Measurements from ENCODE around the gene CTDSPL.
"Not testable (repeated sequence)": the region's sequence is repeated elsewhere in the genome, so short reads cannot be mapped to it uniquely, and the experiment has no call there.

CTDSPL gene

DNA sequence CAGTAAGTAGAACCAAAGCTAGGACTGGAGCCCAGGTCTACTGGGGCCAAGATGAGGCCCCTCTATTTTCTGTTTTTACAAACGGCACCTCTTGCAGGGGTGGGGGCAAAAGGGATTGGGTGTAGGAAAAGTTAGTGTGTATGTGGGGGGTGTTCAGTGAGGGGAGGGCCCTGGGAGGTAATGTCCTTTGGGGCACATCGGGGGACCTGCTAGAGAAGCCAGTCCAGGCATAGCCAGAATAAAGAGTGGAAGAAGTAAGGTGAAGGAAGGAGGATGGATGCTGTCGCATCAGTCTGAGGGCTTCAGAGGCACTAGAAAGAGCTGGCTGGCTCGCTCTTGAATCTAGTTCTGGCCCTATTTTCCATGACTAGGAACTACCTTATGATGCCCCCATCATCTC is 165.2 kb downstream of the CTDSPL start:
- DNase-seq: no peak

DNA sequence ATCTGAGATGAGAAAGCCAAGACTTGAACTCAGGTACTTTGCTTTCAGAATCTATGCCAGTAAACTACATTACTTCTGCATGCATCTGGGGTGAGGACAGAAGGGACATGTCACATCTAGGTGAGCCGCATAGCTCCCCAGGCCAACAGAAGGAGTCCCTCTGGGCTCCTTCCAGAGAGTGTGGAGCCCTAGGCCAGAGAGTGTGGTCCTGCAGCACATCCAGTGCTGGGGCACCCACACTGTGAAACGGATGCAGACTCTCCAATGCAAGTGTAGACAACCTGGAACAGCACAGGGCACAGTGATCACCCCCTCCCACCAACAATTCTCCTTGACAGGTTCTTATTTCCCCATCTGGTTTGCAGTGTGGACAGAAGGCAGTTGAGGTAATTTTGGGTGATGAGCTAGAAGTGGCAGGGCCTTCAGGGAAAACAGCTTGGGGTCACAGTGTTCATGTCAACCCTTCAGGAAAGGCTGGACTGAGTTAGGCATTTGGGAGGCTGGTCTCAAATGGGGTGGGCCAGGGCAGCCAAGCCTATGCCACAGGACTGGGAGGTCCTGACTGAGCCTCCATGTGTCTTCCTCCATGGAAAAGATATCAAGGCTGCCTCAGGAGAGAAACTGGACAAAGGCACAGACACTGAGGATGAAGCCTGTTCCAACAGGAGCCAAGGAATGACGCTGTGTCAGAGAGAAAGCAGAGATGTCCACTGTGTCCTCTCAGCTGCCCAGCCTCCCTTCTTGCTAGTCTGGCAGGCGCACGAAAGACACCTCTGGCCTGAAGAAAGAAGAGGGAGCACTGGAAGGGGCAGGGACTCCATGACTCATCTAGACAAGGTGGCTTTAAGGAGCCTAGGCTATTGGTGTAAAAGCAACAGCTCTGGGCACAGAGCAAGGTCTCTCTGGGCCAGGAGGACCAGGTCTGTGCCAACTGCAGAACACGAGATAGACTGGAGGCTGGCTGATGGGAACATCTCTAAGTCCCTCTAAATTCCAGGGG is 166.1 kb downstream of the CTDSPL start:
- no peak for DNase-seq

DNA sequence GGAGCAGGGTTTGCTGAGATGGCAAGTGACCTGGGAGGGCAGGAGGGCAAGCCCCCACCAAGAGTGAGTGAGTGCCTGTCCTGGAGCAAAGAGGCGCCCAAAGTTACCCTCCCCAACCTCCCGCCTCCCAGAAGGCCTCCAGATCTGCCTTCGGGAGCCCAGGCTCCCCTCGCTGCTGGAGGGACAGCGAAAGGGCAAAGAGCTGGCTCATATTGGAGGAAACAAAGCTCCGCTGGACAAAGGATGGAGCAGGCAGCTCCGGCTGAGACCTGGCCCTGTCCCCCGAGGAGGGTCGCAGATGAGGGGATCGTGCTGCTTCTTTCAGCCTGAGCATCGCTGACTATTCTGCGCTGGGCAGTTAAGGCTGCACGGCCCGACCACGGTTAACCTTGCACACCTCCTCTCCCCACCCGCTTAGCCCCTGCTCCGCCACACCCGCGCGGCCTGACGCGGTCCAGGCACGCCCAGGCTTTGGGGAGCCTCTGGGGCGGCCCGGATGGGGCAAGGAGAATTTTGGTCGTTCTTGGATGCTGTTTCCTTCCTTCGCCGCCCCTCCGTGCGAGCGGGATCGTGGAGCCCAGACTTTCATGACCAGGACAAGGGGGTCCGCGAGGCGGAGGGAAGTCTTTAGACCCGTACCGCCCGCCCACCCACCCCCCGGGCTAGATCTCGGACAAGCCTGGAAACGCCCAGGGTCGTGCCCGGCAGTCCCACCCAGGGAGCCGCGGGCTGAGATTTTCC is 167.1 kb downstream of the CTDSPL start:
- DNase-seq: no peak

DNA sequence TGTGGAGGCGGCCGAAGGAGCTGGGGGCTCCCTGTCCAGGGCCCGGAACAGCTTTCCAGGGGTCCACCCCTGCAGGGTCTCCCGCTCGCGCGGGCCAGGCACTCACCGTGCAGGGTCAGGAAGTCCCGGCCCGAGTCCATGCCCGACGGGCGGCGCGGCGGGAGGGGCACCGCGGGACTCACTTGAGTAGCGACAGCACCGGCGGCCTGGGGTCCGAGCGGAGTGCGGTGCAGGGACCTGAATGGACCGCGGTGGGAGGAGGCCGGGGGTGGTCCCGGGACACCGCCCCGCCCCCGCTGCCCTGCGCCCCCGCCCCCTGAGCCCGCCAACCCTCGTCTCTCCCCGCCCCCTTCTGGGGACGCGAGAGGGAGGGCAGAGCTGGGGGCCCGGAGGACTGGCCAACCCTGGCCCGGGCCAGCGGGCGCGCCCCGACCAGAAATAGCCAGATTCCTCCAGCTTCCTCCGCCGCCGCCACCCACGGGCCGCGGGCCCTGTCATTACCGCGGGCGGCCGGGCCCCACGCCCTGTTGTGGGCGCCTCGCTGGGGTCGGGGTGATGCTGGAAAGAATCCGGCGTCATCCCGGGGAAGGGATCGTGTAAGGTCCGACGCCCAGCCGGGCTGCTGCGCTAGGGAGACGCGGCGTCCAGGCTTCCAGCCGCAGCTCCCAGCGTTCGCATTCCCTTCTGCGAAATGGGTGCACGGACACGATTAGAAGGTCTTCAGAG is 167.9 kb downstream of the CTDSPL start, which contains the start of gene PLCD1:
TSS of gene PLCD1 (minus strand) at position 243 of the 726 bp plus-strand sequence. CDS start at position 140, 103 bp downstream.
- peak; percentile 57 for DNase-seq

DNA sequence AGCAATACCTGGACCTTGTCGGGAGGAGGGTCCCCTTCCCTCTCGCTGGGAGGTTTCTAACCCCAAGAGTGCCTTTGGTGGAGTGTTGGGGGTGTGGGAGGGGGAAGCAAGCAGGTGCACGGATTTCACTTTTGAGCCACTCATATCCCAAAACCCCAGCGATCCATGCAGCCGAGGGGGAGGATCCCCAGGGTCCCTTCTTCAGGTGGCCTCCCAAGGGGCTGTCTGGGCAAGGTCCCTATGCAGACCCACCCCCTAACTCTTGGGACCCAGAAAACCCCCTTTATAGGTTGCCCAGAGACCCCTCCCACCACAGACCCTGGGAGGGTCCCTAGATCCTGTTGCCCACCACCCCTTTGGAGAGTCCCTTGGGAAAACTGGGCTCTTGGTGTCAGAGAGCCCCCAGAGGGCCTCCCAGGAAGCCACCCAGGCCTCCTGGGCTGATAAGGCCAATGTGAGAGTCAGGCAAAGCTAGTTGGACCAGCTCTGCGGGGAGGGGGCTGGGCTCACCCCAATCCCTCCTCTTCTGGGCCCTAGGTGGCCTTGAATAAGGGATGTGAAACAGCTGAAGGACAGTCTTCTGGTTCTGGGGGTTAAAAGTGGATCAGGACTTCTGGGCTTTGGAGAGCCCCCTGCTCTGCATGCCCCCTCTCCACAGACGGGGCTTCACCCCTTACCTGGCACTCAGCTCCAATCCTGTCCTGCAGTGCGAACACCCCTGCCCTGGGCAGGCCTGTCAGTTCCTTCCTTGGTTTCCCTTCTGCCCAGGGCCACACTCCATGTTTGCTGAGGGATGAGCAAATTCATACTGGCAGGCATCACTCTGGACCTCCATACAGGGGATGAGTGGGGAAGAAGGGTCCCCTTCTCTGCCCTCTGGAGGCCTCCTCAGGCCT is 168.7 kb downstream of the CTDSPL start:
- DNase-seq: no peak

DNA sequence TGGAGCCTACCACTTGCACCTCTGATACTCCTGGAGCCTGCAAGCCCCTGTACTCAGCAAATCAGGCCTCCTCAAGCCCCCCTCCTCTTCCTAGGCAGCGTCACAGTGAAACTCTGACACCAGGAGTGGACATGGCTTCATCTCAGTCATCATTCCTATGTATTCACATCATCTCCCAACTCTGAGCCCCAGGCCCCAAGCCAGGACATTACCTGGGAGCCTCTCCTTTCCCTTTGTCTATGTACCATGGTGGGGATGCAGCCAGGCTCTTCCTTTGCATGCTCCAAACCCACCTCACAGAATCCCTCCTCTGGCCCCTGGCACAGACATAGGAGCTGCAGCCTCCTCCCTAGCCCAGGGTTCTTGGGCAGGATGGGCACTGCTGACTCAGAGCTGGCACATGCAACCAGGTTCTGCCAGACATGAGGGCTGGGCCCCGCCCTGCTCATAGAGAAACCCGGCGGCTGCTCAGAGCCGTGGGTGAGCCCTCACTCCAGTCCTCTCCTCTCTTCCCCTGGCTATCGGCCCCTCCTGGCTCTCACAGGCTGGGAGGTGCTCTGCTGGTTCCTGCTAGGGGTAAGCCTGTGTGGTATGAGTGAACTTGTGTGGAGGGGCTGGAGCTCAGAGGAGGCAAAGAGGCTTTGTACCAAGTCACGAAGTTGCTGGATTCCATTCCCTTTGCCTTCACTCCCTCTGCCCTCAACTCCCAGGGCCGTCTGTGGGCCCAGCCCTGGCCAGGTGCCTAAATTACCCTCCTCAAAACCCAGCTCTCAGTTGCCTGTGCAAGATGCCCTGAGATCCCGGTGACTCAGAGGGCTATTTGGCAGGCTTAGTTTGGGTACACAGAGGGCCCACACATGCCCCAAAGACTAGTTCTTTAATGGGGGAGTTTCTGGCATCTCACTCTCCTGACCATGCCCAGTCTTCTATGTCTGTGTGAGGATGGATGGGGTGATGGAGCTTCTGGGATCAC is 169.6 kb downstream of the CTDSPL start:
- no peak for DNase-seq

DNA sequence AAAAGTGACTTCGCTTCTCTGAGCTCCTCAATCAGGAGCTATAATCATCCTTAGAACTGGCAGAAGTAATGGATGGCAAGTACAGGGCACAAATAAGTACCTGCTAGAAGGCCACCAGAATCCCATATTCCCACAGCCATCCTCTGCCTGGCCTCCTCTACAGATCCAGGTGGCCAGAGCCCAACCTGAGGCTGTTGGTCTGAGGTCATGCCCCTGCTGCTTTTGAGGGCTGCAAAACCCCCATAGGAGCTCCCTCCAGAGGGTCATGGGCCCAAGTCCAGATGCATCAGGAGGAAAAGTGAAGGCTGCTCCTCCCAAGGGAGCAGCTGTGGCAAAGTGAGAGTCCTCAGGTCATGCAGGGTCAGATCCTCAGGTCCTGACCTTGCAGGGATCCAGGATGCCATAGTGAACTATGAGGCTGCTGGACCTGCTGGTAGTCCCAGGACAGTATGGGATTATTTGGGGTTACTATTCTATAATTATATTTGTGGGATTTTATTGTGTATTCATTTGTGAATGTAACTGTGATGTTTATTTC is 170.7 kb downstream of the CTDSPL start:
- DNase-seq: no peak

DNA sequence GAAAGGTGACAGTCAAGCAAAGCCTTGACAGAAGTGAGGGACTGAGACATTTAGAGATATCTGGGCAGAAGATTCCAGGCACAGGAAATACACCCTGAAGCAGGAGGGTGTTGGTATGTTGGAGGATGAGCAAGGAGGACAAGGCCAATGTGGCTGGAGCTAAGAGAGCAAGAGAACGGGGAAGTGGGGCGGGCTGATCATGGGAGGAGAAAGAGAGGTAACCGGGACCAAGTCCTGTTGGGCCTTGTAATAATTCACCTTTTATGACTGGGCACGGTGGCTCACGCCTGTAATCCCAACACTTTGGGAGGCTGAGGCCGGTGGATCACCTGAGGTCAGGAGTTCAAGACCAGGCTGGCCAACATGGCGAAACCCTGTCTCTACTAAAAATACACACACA is 171.9 kb downstream of the CTDSPL start:
- not testable (repeated sequence) for DNase-seq
